A549 (cell line): Measurements from ENCODE around the gene HS3ST4. TPM values are rescaled to one million over a fixed set of nuclear protein-coding genes. Genes with fewer than 3 reads are reported as not detected.

ENCODE experiments used
- ATAC-seq, 2 experiments: fragments of 200-7000 bp in 1 of 2; fragments of >200 bp in 1 of 2; cut with Nextera tagmentation in 1 of 2; cut with Tn5 transposase in 1 of 2; 3 replicates each; pipeline versions ENCODE4 v1.8.0 to v1.9.1; 2018 to 2020; ENCODE audit warnings: mild to moderate bottlenecking in 1 of 2, moderate library complexity in 1 of 2
- CTCF ChIA-PET: fragments of 300-600 bp; sonication (Branson Sonifier 250); formaldehyde crosslinking; extraction: SDS; loops from one replicate; lab custom pipeline; 2021; ENCODE audit warnings: antibody characterized with exemption, inconsistent platforms; lab: Yijun Ruan, JAX
- POLR2A ChIA-PET: fragments of 350-600 bp; formaldehyde crosslinking; extraction: SDS; loops from one replicate; lab custom pipeline; 2021; ENCODE audit warnings: antibody characterized with exemption, inconsistent platforms; lab: Yijun Ruan, JAX
- DNase-seq, 2 experiments: peaks; one replicate each; pipeline versions ENCODE4 v3.0.0 to v3.0.0-alpha.2; 2011 to 2016; ENCODE audit warnings: low read depth in 1 of 2, low spot score in 1 of 2
- FAIRE-seq: peaks from 2 replicates; lab custom pipeline; 2011; peaks lifted over from hg19 to GRCh38; lab: Jason Lieb, UNC
- H3K27ac ChIP-seq, 2 experiments: fragments of >200 bp; sonication (Bioruptor Twin); formaldehyde crosslinking; 3 replicates each; pipeline ENCODE4 v1.5.1; 2016 to 2017
- H3K4me1 ChIP-seq: fragments of >200 bp; sonication (Bioruptor Twin); formaldehyde crosslinking; 3 replicates; pipeline ENCODE4 v1.6.1; 2016
- H3K4me2 ChIP-seq: fragments of >200 bp; sonication (Bioruptor Twin); formaldehyde crosslinking; 3 replicates; pipeline ENCODE4 v1.6.1; 2016
- H3K4me3 ChIP-seq: fragments of >200 bp; sonication (Bioruptor Twin); formaldehyde crosslinking; 3 replicates; pipeline ENCODE4 v1.5.1; 2016
- H3K9me3 ChIP-seq: fragments of >200 bp; sonication (Bioruptor Twin); formaldehyde crosslinking; 3 replicates; pipeline ENCODE4 v1.6.1; 2016
- BHLHE40 ChIP-seq: IDR thresholded peaks from 2 replicates; pipeline ENCODE4 v1.6.1; 2012; ENCODE audit warnings: low read depth, low read length, inconsistent platforms
- CEBPB ChIP-seq, 2 experiments: fragments of >200 bp in 1 of 2; sonication (Bioruptor Twin) in 1 of 2; formaldehyde crosslinking in 1 of 2; IDR thresholded peaks; 2 replicates each; pipeline ENCODE4 v1.6.1; 2012 to 2016
- CHD4 ChIP-seq: fragments of 200-600 bp; sonication (generic); IDR thresholded peaks from 2 replicates; pipeline ENCODE4 v1.6.1; 2016; ENCODE audit warnings: antibody characterized with exemption, mild to moderate bottlenecking, borderline replicate concordance
- EHF ChIP-seq: fragments of 250-450 bp; sonication (Bioruptor Pico); IDR thresholded peaks from 2 replicates; pipeline ENCODE4 v1.5.0; 2020; ENCODE audit warnings: mild to moderate bottlenecking
- EHMT2 ChIP-seq: fragments of 200-600 bp; sonication (generic); IDR thresholded peaks from 2 replicates; pipeline ENCODE4 v1.6.1; 2016; ENCODE audit warnings: antibody characterized with exemption, low read depth, mild to moderate bottlenecking, moderate library complexity
- FOSL2 ChIP-seq, 2 experiments: fragments of 450-650 bp in 1 of 2; fragments of >200 bp in 1 of 2; sonication (Bioruptor Twin) in 1 of 2; formaldehyde crosslinking; IDR thresholded peaks; 2 replicates each; pipeline versions ENCODE4 v1.5.0 to v1.6.1; 2016 to 2020; ENCODE audit warnings: mild to moderate bottlenecking in 1 of 2, moderate library complexity in 1 of 2
- GATA3 ChIP-seq: IDR thresholded peaks from 2 replicates; pipeline ENCODE4 v1.6.1; 2012; ENCODE audit warnings: borderline replicate concordance
- HEYL ChIP-seq: fragments of 250-450 bp; sonication (Bioruptor Pico); IDR thresholded peaks from 2 replicates; pipeline ENCODE4 v1.8.0; 2021; ENCODE audit warnings: mild to moderate bottlenecking, moderate library complexity
- HOXB13 ChIP-seq: fragments of 250-450 bp; sonication (Bioruptor Pico); IDR thresholded peaks from 2 replicates; pipeline ENCODE4 v1.5.0; 2020; ENCODE audit warnings: low read depth, mild to moderate bottlenecking, moderate library complexity
- HOXB5 ChIP-seq: fragments of 250-450 bp; sonication (Bioruptor Pico); IDR thresholded peaks from 2 replicates; pipeline ENCODE4 v1.5.0; 2020; ENCODE audit warnings: mild to moderate bottlenecking, moderate library complexity
- JUN ChIP-seq, 2 experiments: fragments of >200 bp; sonication (Bioruptor Twin); formaldehyde crosslinking; IDR thresholded peaks; 2 replicates in 1 of 2; 3 replicates in 1 of 2; pipeline ENCODE4 v1.6.1; 2016 to 2017
- KDM5A ChIP-seq: fragments of 200-600 bp; sonication (generic); IDR thresholded peaks from 2 replicates; pipeline ENCODE4 v1.6.1; 2016; ENCODE audit warnings: antibody characterized with exemption, mild to moderate bottlenecking
- MAZ ChIP-seq: fragments of 150-350 bp; IDR thresholded peaks from 2 replicates; pipeline ENCODE4 v1.6.1; 2014; ENCODE audit warnings: antibody characterized with exemption, low read depth, low read length, borderline replicate concordance
- MYC ChIP-seq: IDR thresholded peaks from 2 replicates; pipeline ENCODE4 v1.6.1; 2012; ENCODE audit warnings: mild to moderate bottlenecking, inconsistent platforms, low read length, improper control_type of control experiment, borderline replicate concordance
- NFE2L2 ChIP-seq: fragments of 150-350 bp; conservative IDR thresholded peaks from 2 replicates; pipeline ENCODE4 v1.6.1; 2014; ENCODE audit warnings: low read length
- PHF8 ChIP-seq: fragments of 200-600 bp; sonication (generic); IDR thresholded peaks from 2 replicates; pipeline ENCODE4 v1.6.1; 2016; ENCODE audit warnings: low read depth, mild to moderate bottlenecking, antibody characterized with exemption, moderate library complexity, borderline replicate concordance
- RARB ChIP-seq: fragments of 250-450 bp; sonication (Bioruptor Pico); IDR thresholded peaks from 2 replicates; pipeline ENCODE4 v1.8.0; 2021; ENCODE audit warnings: mild to moderate bottlenecking, moderate library complexity
- SMC3 ChIP-seq: fragments of >200 bp; sonication (Bioruptor Twin); formaldehyde crosslinking; IDR thresholded peaks from 3 replicates; pipeline ENCODE4 v1.6.1; 2018; ENCODE audit warnings: inconsistent platforms
- SREBF2 ChIP-seq: fragments of 450-650 bp; IDR thresholded peaks from 2 replicates; pipeline ENCODE4 v1.6.1; 2014; ENCODE audit warnings: mild to moderate bottlenecking, moderate library complexity
- TFCP2L1 ChIP-seq: fragments of 250-450 bp; sonication (Bioruptor Pico); IDR thresholded peaks from 2 replicates; pipeline ENCODE4 v1.5.0; 2021; ENCODE audit warnings: mild to moderate bottlenecking
- TP53 ChIP-seq: fragments of 250-450 bp; sonication (Bioruptor Pico); IDR thresholded peaks from 2 replicates; pipeline ENCODE4 v1.5.0; 2021; ENCODE audit warnings: mild to moderate bottlenecking, moderate library complexity
- ZFP36 ChIP-seq: fragments of 450-650 bp; IDR thresholded peaks from 2 replicates; pipeline ENCODE4 v1.6.1; 2014; ENCODE audit warnings: borderline replicate concordance; ENCODE audit not compliant: partially characterized antibody
- WGBS: methylation state at CpG from one replicate; pipeline ENCODE4 v1.1.6; 2017; ENCODE audit errors: missing lambda C conversion rate; 5-methylcytosine and 5-hydroxymethylcytosine counted together
- polyA plus RNA-seq, 4 experiments: library from polyadenylated mRNA; depleted of rRNA in 3 of 4; stranded (reverse); fragments of >200 nt; fragmentation: RNase III in 1 of 4; extraction: RNeasy Plus Mini Kit Qiagen cat#74134 plus additional on column Dnase treatment in 1 of 4; gene quantifications; 2 replicates in 3 of 4; 3 replicates in 1 of 4; pipeline ENCODE4 v1.2.3, GENCODE V29; 2011 to 2017
- TF ChIP-seq, protein P1 (sequence below): fragments of >200 bp; sonication (Bioruptor Twin); formaldehyde crosslinking; IDR thresholded peaks from 3 replicates; pipeline ENCODE4 v1.6.1; 2016
- TF ChIP-seq, protein P2 (sequence below): fragments of 200-600 bp; sonication (generic); IDR thresholded peaks from 2 replicates; pipeline ENCODE4 v1.6.1; 2016; ENCODE audit warnings: antibody characterized with exemption, mild to moderate bottlenecking, moderate library complexity
- TF ChIP-seq, protein P3 (sequence below): fragments of 450-650 bp; IDR thresholded peaks from 2 replicates; pipeline ENCODE4 v1.6.1; 2014; ENCODE audit warnings: antibody characterized with exemption
- TF ChIP-seq, protein P4 (sequence below): IDR thresholded peaks from 2 replicates; pipeline ENCODE4 v1.6.1; 2012
- TF ChIP-seq, protein P5 (sequence below): fragments of >200 bp; sonication (Bioruptor Twin); formaldehyde crosslinking; IDR thresholded peaks from 2 replicates; pipeline ENCODE4 v1.6.1; 2016

Gene HS3ST4
- polyA plus RNA-seq, 2 of the 4 experiments (the other 2 are of a cell fraction): not detected

DNA sequence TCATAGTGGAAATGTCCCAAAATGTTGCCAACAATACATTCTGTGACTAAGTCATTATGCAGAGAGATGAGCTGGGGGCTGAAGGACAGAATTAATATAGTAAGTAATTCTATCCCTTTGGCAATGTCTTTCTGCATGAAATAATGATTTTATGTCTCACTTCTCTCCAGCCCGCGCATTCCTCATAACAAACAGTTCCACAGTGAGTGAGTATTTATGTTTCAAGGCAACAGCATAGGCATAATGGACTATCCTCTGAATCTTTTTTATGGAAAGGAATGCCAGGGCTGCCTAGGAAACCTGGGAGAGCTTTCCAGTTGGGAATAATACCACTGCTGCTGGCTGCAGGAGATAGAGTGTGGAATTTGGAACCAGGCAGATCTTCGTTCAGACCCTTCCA lies 477.7 kb downstream of the HS3ST4 start:
- no peak for ATAC-seq

DNA sequence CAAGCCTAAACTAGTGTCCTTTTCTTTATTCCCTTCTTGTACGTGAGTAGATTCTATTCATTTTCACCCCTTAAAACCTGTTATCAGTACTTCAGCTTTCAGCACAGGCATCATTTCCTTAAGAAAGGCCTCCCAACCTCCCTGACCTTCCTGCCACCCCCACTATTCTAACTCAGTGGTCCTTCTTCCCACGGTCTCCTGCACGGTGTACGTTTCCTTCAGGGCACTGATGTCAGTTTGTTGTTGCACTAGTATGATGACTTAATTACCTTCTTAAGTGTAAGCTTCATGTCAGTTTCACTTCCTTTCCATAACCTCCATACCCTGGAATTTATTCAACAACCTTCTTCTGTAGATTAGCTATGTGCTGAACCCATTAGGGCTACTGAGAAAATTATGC lies 484.2 kb downstream of the HS3ST4 start:
- no peak overlapping the region for H3K27ac ChIP-seq
- H3K9me3 ChIP-seq: no peaks in the 10 kb centered on the region
- 3% methylated on average over 4 of the region's 4 CpGs for WGBS
- POLR2A ChIA-PET: no interaction called here
- H3K4me1 ChIP-seq: no peaks in the 10 kb centered on the region
- no peak overlapping the region for H3K4me2 ChIP-seq
- CTCF ChIA-PET: no interaction called here
- ATAC-seq (no peak), FAIRE-seq (no peak)
- H3K4me3 ChIP-seq: no peak overlapping the region
- TF ChIP-seq RARB (CRISPR knock-in tag) (no peak), MAZ (no peak), MYC (no peak), JUN (IDR thresholded peaks at IDR 0.05) (no peak)
- TF ChIP-seq, protein P1, sequence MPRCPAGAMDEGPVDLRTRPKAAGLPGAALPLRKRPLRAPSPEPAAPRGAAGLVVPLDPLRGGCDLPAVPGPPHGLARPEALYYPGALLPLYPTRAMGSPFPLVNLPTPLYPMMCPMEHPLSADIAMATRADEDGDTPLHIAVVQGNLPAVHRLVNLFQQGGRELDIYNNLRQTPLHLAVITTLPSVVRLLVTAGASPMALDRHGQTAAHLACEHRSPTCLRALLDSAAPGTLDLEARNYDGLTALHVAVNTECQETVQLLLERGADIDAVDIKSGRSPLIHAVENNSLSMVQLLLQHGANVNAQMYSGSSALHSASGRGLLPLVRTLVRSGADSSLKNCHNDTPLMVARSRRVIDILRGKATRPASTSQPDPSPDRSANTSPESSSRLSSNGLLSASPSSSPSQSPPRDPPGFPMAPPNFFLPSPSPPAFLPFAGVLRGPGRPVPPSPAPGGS: no peak
- TF ChIP-seq, all 56 proteins: peak for 0
- no peak for DNase-seq

More for the DNA sequence above, 477.7 kb downstream of the HS3ST4 start:
- DNase-seq (no peak), FAIRE-seq (no peak)
- H3K4me2 ChIP-seq: no peak overlapping the region
- ChIA-PET POLR2A (no interaction called here), CTCF (no interaction called here)
- H3K27ac ChIP-seq: no peak overlapping the region
- H3K4me3 ChIP-seq: no peak overlapping the region
- TF ChIP-seq, protein P2, sequence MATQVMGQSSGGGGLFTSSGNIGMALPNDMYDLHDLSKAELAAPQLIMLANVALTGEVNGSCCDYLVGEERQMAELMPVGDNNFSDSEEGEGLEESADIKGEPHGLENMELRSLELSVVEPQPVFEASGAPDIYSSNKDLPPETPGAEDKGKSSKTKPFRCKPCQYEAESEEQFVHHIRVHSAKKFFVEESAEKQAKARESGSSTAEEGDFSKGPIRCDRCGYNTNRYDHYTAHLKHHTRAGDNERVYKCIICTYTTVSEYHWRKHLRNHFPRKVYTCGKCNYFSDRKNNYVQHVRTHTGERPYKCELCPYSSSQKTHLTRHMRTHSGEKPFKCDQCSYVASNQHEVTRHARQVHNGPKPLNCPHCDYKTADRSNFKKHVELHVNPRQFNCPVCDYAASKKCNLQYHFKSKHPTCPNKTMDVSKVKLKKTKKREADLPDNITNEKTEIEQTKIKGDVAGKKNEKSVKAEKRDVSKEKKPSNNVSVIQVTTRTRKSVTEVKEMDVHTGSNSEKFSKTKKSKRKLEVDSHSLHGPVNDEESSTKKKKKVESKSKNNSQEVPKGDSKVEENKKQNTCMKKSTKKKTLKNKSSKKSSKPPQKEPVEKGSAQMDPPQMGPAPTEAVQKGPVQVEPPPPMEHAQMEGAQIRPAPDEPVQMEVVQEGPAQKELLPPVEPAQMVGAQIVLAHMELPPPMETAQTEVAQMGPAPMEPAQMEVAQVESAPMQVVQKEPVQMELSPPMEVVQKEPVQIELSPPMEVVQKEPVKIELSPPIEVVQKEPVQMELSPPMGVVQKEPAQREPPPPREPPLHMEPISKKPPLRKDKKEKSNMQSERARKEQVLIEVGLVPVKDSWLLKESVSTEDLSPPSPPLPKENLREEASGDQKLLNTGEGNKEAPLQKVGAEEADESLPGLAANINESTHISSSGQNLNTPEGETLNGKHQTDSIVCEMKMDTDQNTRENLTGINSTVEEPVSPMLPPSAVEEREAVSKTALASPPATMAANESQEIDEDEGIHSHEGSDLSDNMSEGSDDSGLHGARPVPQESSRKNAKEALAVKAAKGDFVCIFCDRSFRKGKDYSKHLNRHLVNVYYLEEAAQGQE: no peak
- no peak for TF ChIP-seq KDM5A
- no peak for TF ChIP-seq RARB (CRISPR knock-in tag)
- no peak for TF ChIP-seq EHF (CRISPR knock-in tag)
- no peak for TF ChIP-seq SMC3
- TF ChIP-seq, protein P3, sequence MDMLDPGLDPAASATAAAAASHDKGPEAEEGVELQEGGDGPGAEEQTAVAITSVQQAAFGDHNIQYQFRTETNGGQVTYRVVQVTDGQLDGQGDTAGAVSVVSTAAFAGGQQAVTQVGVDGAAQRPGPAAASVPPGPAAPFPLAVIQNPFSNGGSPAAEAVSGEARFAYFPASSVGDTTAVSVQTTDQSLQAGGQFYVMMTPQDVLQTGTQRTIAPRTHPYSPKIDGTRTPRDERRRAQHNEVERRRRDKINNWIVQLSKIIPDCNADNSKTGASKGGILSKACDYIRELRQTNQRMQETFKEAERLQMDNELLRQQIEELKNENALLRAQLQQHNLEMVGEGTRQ: no peak
- no peak for TF ChIP-seq HEYL (CRISPR knock-in tag)
- no peak for TF ChIP-seq TFCP2L1 (CRISPR knock-in tag)
- TF ChIP-seq, protein P1: no peak
- TF ChIP-seq SREBF2: no peak
- no peak for TF ChIP-seq ZFP36
- no peak for TF ChIP-seq FOSL2 (IDR thresholded peaks at IDR 0.05)
- no peak for TF ChIP-seq FOSL2 (CRISPR knock-in tag; IDR thresholded peaks at IDR 0.05)
- H3K9me3 ChIP-seq: no peaks in the 10 kb centered on the region
- H3K4me1 ChIP-seq: no peaks in the 10 kb centered on the region
- 33% methylated on average over 3 of the region's 3 CpGs for WGBS

DNA sequence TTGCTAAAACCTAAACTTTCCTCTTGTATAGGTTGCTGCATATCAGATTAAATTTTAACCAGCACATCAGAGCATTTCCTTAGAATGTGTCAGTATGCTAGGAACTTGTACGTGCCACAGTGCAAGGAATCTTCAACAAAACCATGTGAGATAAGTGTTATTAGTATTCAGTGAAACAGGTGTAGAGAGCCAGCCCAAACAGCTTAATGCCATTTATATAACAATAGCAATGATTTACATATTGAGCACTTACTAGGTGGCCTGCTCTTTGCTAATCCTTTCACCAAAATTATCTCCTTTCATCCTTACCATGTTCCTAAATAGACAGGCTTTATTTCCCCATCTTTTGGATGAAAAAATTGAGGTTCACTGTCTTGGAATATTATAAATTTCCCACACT lies 485.7 kb downstream of the HS3ST4 start:
- ChIA-PET CTCF (no interaction called here), POLR2A (no interaction called here)
- no peak for TF ChIP-seq EHMT2
- no peak for TF ChIP-seq CEBPB (IDR thresholded peaks at IDR 0.05)
- TF ChIP-seq RARB (CRISPR knock-in tag): no peak
- TF ChIP-seq GATA3: no peak
- TF ChIP-seq SMC3: no peak
- TF ChIP-seq HOXB5 (CRISPR knock-in tag): no peak
- no peak for TF ChIP-seq PHF8
- no peak for TF ChIP-seq FOSL2 (IDR thresholded peaks at IDR 0.05)
- TF ChIP-seq FOSL2 (CRISPR knock-in tag; IDR thresholded peaks at IDR 0.05): no peak
- no peak for TF ChIP-seq MYC
- TF ChIP-seq CHD4: no peak
- no peak for TF ChIP-seq HOXB13 (CRISPR knock-in tag)
- TF ChIP-seq, protein P4, sequence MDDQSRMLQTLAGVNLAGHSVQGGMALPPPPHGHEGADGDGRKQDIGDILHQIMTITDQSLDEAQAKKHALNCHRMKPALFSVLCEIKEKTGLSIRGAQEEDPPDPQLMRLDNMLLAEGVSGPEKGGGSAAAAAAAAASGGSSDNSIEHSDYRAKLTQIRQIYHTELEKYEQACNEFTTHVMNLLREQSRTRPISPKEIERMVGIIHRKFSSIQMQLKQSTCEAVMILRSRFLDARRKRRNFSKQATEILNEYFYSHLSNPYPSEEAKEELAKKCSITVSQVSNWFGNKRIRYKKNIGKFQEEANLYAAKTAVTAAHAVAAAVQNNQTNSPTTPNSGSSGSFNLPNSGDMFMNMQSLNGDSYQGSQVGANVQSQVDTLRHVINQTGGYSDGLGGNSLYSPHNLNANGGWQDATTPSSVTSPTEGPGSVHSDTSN: no peak
- no peak for TF ChIP-seq TP53
- TF ChIP-seq BHLHE40: no peak
- TF ChIP-seq NFE2L2: no peak
- TF ChIP-seq, protein P5, sequence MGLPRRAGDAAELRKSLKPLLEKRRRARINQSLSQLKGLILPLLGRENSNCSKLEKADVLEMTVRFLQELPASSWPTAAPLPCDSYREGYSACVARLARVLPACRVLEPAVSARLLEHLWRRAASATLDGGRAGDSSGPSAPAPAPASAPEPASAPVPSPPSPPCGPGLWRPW: no peak
- Histone ChIP-seq H3K4me2 (no peak overlapping the region), H3K4me1 (no peaks in the 10 kb centered on the region), H3K9me3 (no peaks in the 10 kb centered on the region), H3K4me3 (no peak overlapping the region), H3K27ac (no peak overlapping the region)
- ATAC-seq (no peak), DNase-seq (no peak), FAIRE-seq (no peak)
- WGBS: 0% methylated on average over 1 of the region's 1 CpG
